IPS-11a (cell line): Measurements from ENCODE around the gene HTR2C.
A peak's percentile ranks its signal among the peaks of the same experiment; 100 is the strongest.
"Not testable (repeated sequence)": the region's sequence is repeated elsewhere in the genome, so short reads cannot be mapped to it uniquely, and the experiment has no call there.

ENCODE experiments used
- H3K4me3 ChIP-seq: one replicate; pipeline ENCODE4 v1.5.1; 2013; ENCODE audit warnings: low read depth, low read length, control low read depth

The HTR2C gene

DNA sequence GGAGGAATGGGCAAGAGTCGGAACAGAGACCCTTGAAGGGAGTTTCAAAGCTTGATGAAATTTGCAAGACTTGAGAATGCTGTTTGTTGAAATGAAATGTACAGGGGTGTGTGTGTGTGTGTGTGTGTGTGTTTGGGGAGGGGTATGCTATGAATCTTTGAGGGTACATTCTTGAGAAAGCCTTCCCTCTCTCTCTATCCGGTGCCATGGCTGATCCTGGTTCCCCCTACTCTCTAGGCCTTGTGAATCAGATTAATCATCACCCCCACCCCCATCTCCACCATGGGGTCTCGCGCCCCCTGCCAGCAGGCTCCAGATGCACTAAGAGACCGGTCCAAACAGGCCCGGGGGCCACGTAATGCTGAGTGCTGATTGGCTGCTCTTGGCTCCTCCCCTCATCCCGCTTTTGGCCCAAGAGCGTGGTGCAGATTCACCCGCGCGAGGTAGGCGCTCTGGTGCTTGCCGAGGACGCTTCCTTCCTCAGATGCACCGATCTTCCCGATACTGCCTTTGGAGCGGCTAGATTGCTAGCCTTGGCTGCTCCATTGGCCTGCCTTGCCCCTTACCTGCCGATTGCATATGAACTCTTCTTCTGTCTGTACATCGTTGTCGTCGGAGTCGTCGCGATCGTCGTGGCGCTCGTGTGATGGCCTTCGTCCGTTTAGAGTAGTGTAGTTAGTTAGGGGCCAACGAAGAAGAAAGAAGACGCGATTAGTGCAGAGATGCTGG, at the start of gene HTR2C:
Gene HTR2C (plus strand): TSS at position 441 of the 729 bp plus-strand sequence. CDS start 142,851 bp downstream, outside the sequence.
- H3K4me3 ChIP-seq = peak within 1 kb of the TSS; percentile 37

DNA sequence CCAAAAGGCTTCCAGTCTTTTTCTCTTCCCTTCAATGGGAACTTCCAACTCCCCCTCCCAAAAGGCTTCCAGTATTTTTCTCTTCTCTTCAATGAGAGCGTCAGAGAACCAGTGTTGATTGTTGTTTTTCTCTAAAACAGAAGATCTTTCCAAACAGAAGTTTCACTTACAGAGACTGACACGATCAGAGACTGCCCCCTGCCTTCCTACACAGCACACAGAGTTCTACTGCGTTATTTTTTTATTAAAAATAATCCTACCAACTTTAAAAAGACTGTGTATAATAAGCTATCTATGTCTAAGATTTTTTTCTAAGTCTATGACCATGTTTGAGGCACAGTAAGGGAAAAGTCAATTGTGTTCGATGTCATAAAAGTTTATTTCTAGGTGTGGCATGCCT, 3.5 kb upstream of the HTR2C start:
- no peak overlapping the region for H3K4me3 ChIP-seq

DNA sequence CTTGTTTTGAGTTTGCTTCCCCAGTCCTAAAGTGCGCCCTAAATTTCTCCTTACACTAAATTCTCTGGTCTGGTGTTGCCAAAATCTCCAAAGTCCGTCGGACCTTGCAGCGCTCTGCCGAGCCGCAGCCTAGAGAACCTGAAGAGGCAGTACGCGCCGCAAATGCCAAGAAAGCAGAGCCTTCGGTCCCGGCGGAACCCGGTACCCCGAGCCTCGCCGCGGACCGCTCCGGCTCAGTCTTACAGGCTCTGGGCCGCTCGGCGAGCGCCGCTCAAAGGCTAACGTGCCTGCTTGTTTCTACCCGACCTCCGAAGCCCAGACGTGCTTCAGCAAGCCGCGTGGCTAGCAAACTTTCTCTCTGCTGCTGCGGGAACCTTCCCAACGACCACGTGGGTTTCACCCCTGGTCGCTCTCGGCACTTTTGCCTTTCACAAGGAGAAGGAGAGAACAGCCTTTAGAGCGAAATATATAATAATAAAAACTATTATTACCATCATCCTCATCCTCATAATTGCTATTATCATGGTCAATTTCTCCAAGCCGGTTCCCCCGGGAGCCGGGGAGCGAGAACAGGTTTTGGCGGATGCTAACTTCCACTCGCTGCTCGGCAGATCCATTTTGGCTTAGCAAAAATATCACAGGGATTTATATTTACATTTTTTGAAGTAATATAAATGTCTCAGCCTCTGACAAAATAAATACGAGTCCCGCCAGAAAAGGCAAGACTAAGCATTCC, 2.2 kb upstream of the HTR2C start:
- no peak overlapping the region for H3K4me3 ChIP-seq

DNA sequence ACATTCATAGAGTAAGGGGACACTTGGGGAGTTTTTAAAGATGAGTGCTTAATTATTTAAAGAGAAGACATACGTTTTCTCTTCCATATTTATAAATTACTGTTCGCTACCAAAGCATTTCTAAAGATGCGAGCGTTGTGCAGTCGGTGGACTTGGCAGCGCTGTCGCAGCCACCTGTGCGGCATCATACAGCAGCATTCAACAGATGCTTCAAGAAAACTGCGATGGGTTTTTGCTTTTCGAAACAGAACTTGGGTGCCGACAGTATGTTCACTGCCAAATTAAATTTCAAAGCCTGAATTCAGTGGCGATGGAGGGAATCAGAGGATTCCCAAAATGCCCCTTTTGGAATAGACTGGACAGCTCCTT, 1.6 kb upstream of the HTR2C start:
- H3K4me3 ChIP-seq = no peak overlapping the region

DNA sequence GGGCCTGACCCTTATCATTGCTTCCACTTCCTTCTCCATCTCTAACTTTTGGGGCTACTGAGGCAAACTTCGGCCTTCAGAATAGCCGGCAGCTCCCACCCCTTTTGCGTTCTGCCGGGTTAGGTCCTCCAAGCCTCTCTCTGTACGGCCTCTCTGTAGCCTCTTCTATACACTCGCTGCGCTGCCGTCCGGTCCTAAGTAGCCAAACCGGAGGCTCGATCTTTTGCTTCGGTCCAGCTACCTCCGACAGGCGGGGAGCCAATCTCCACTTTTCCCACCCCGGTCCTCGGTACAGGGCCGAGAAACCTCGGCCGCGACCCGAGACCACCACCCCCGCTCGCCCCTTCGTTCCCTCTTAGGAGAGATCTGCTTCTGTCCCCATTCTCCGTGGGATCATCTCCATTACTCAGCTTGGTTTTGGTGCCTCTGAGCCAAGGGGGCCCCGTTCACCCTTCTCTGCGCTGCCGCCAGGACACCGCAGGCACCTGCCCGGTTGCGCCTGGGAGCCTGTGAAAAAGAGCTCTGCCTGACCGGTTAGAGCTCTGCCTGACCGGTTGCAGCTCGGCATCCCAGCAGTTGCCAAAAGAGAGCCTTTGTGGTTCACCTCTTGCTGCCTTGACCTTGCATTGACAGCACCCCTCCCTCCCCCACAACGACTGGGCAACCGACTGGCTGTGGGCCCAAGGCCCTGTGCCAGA, 1.0 kb upstream of the HTR2C start:
- H3K4me3 ChIP-seq = no peak overlapping the region

DNA sequence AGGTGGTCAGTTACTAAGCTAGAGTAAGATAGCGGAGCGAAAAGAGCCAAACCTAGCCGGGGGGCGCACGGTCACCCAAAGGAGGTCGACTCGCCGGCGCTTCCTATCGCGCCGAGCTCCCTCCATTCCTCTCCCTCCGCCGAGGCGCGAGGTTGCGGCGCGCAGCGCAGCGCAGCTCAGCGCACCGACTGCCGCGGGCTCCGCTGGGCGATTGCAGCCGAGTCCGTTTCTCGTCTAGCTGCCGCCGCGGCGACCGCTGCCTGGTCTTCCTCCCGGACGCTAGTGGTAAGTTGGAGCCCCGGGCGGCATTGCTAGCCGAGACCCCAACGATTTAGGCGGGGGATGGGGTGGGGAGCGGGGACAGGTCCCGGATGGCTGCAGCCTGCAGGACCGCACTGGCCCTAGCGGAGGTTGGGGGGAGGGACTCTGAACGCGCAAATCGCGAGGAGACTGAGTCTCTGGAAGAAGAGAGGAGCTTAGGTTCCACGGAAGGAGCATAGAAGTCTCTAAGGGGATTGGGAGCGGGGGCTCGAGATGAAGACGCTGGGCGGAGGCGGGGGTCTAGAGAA, 573 bp downstream of the HTR2C start:
- peak overlapping the region; percentile 37 for H3K4me3 ChIP-seq

DNA sequence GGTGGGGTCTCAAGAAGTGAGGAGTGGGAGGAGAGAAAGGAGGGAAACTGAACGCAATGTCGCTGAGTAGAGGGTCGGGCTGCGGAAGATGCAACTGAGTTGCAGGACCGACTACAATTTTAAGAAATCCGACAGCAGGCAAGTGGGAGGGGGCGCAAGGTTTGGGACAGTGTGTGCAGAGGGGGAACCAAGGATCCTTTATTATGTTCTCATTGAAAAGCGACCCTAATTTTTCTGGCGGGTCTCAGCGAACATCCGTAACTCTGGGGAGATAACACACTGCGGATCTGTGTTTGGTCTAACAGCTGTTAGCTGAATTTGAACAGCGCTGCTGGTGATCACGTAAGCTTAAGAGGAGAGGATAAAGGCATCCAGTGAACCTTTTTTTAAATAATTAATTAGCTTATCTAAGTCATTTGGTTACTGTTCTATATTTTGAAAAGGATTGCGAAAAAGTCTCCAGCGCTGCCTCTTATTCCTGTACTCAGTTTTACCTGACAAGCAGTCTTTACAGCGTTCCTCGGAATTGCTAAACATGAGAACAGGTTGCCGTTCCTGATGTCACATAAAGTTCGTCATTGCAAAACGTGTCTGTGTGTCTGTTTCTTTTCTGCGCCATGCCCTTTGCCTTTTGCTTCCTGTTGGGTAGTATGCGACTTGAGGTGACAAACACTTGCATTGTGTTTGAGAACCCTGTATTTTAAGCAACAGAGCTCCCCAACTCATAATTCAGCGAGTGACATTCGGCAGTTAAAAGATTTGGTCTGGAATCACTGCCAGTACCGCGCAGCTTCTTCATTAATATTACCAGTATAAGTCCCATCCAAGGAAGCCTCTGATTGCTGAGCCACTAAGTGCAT, 1.3 kb downstream of the HTR2C start:
- peak overlapping the region; percentile 37 for H3K4me3 ChIP-seq

DNA sequence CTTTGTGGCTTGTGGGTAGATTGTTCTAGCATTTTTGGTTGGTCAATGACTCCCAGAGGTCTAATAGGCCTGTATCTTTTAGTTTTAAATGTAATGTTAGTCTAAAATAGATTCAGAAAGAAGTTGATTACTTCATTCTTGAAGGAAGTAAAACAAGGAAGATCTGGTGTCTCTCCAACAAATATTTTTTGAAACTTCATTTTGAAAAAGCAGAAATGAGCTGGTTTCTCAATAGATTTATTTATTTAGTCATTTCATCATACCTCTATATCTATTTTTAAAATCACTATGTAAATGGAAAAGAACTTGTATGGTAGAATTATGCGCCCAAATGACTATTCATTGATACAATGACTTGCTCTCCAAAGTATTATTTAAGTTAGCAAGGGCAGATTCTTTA, 7.2 kb downstream of the HTR2C start:
- H3K4me3 ChIP-seq = no peak overlapping the region

DNA sequence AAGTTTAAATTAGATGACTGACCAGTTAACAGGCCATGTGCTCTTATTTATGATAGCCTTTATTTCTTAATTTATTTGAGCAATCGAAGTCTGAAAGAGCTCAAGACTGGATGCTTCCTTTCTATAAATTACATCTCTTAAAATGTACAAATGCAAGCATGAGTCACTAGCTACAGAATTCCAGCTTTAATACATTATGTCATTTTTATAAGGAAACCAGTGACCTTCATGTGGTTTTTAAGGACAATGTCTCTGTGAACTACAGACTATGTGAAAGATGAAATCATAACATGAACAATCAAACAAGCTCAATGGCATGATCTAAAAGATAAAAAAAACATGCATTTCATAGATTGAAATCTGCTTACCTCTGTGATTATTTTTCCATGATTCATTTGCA, 15.4 kb downstream of the HTR2C start:
- H3K4me3 ChIP-seq = peak overlapping the region; percentile 8

DNA sequence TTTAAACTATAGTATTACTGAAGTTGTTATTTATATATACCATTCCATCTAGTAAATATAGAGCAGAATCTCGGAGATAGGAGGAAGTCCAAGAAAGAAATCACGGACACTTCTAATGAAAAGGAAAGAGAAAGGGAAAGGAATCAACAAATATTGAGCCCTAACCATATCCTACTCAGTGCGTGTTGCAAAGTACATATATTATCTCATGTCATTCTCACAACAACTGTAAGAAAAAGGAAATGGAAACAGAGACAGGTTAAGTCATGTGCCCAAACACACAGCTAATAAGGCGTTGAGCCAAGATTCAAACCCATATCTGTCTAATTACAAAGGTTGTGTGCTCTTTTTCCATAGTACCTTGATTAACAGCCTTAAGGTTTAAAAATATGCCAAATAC, 16.0 kb downstream of the HTR2C start:
- peak overlapping the region; percentile 13 for H3K4me3 ChIP-seq

DNA sequence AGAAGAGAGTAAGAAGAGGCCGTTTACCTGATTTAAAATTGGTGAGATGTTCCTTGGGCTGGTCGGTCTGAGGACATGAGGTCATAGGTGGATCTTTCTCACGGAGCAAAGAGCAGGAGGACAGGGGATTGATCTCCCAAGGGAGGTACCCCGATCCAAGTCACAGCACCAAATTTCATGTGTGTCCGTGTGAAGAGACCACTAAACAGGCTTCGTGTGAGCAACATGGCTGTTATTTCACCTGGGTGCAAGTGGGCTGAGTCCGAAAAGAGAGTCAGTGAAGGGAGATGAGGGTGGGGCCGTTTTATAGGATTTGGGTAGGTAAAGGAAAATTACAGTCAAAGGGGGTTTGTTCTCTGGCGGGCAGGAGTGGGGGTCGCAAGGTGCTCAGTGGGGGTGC, 22.7 kb downstream of the HTR2C start:
- H3K4me3 ChIP-seq = peak overlapping the region; percentile 53

DNA sequence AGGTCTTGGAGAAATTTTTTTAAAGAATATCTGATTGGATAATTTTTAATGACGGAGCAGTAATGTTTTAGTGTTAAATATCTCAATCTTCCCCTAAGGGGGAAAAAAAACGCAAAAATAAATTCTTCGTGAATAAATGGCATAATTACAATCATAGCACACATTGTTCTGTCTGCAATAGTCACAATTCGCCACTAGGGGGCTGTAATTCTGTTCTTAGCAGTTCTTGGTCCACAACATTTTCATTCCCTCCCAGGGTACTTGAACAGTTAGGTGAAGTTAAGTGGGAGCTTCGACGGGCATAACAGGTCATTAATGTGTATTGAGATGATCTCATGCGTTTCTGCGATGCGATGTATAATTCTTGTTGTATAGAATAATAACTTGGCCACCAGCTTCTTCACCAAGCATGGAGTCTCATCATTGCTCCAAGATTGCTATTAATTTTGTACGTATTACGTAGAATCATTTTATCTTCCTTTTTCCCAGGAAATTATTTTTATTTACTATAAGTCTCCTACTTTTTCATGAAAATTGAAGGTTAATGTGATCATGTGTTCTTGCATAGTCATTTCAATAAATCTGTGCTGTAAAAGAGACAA, 27.2 kb downstream of the HTR2C start:
- no peak overlapping the region for H3K4me3 ChIP-seq

DNA sequence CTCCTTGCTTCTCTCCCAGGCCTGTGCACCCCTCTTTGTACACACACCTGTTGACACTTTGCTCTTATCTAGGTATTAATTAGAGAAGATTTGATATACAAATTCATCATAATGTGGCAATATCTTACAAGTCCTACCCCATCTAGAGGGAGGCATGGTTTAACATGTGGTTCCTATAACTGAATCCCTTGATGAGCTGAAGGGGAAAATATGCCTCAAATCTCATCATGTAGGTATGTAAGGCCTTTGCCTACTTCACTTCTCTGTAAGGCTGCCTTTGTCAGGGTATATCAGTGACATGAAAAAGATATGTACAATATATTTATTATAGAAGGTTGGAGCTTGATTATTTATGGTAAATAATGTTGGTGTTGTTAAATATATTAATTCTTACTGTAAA, 31.9 kb downstream of the HTR2C start:
- H3K4me3 ChIP-seq = no peak overlapping the region

DNA sequence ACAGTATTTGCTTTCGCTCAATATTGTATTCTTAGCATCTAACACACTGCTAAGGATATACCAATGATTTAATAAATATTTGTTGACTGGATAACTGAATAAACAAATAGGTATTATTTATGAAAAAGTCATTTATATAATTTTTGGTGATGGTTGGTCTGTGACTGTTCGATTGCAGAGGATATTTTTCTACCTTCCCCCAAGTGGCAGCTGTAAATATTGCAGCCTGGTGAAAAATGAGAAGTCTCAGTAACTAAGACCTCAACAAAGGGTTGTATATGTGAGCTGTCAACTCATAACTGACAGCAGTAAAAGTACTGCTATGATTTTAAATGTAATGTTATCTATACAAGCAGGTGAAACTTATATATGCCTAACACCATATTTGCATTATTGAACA, 36.0 kb downstream of the HTR2C start:
- no peak overlapping the region for H3K4me3 ChIP-seq

DNA sequence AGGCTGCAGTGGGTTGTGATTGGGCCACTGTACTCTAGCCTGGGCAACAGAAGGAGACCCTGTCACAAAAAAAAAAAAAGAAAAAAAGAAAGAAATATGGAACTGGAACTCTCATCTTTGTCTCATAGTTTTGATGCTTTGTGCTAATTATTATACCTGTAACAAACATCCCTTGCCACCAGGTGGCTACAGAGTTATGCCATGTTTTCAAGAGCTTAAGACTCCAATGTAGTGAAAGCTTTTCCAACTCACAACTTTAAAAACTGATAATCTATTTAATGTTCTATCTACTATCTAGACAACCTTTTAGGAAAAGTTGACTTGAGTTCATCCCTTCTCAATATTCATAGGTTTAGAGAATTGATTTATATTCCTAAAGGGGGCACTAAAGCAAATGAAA, 42.4 kb downstream of the HTR2C start:
- no peak overlapping the region for H3K4me3 ChIP-seq

DNA sequence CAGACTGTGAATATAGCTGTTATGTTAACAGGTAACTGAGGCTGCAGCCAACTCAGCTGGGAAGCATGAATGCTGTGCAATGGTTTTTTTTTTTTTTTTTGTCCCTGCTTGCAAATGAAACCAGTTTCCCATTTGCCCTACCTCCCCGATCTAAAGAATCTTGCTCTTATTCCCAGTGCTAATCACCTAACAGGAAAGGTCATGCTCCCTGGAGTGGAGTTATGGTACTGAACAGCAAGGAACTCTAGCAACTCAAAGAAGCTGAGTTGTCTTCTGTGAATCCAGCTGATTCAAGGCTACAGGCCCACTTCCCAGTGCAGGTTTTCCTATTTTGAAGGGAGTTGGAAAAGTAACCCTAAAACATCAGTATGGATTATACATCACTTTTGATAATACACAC, 52.1 kb downstream of the HTR2C start:
- no peak overlapping the region for H3K4me3 ChIP-seq

DNA sequence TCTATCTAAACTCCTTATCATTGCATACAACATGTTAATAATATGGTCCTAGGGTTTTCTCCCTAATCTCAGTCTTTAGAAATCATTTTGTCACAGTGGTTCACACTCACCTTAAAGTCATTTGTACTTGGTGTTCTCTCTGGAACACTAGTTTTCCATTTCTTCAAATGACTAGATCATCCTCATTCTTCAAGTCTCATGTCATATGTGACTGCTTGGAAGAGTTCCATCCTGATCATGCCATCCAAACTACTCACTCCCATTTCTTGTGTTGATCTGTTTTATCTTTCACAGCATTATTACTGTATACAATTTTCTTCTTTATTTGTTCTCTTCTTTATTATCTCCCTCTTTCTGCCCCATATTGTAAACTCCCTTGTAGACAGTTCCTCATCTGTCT, 66.5 kb downstream of the HTR2C start:
- no peak overlapping the region for H3K4me3 ChIP-seq

DNA sequence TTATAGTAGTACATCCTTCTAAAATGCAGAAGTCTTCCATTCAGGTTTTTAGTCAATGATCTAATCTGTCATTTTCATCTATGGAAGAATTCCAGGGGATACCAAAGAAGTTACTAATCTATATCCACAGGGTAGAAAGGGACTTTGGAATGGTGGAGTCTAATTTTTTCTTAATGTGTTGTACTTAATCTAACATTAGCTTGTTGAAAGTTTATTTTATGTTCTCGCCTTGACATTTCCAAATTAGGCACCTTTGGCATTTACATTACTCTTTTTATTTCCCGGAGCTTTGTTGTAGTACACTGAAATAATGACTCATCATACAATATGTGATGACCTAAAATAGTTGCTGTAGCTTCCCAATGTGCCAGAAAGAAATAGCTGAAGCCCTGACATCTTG, 91.5 kb downstream of the HTR2C start:
- no peak overlapping the region for H3K4me3 ChIP-seq

DNA sequence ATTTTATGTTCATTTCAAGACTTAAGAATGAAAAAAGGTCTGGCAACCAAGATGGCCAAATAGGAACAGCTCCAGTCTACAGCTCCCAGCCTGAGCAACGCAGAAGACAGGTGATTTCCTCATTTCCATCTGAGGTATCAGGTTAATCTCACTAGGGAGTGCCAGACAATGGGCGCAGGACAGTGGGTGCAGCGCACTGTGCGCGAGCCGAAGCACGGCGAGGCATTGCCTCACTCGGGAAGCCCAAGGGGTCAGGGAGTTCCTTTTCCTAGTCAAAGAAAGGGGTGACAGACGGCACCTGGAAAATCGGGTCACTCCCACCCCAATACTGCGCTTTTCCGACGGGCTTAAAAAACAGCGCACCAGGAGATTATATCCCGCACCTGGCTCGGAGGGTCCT, 116.6 kb downstream of the HTR2C start:
- not testable (repeated sequence) for H3K4me3 ChIP-seq

DNA sequence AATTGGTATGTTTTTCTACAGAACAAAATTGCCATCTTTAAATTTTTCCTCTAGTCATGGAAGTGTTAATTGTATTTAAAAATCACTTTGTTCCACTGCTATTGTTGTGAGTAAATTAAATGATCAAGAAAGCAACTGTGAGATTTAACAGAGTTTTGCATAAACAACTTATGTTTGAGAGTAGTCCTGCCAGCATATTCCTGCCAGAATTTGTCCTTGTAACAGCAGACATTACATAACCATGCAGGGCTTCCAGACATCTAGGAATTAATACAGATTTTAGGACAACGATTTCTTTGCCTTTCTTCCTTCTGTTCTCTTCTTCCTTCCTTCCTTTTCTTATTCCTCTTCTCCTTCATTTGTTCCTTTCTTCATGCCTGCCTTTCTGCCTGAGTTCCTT, 125.5 kb downstream of the HTR2C start:
- H3K4me3 ChIP-seq = no peak overlapping the region
